GM12878 (cell line): ENCODE measurements around the gene ERVW-1. TPM values are rescaled to one million over a fixed set of nuclear protein-coding genes. Genes with fewer than 3 reads are reported as not detected.
"Not testable (repeated sequence)": the region's sequence is repeated elsewhere in the genome, so short reads cannot be mapped to it uniquely, and the experiment has no call there.

Source experiments
- ATAC-seq: fragments of 200-7000 bp; cut with Tn5 transposase; 3 replicates; pipeline ENCODE4 v1.9.1; 2020; ENCODE audit warnings: mild to moderate bottlenecking, moderate library complexity
- BruUV-seq: library from RNA; stranded (reverse); fragments of 400-500 nt; replicated peaks from 2 replicates; lab custom pipeline; 2021; lab: Mats Ljungman, UMichigan
- CTCF ChIA-PET: fragments of 300-600 bp; sonication (Branson Sonifier 250); formaldehyde crosslinking; extraction: SDS; loops from one replicate; lab custom pipeline; 2021; ENCODE audit warnings: inconsistent platforms; lab: Yijun Ruan, JAX
- POLR2A ChIA-PET: fragments of 350-600 bp; formaldehyde crosslinking; extraction: SDS; loops from one replicate; lab custom pipeline; 2021; ENCODE audit warnings: inconsistent platforms; lab: Charles Lee
- RAD21 ChIA-PET: fragments of 300-600 bp; sonication (Branson Sonifier 250); formaldehyde crosslinking; loops from one replicate; lab custom pipeline; 2023; ENCODE audit warnings: antibody characterized with exemption; ENCODE audit not compliant: unreplicated experiment; lab: Charles Lee
- SMC1A ChIA-PET: fragments of 300-600 bp; sonication (Branson Sonifier 250); formaldehyde crosslinking; loops from one replicate; lab custom pipeline; 2023; ENCODE audit not compliant: unreplicated experiment, uncharacterized antibody; lab: Charles Lee
- DNase-seq: peaks from one replicate; pipeline ENCODE4 v3.0.0-alpha.2; 2011; ENCODE audit warnings: low read depth, low spot score
- FAIRE-seq: peaks from 3 replicates; lab custom pipeline; 2011; peaks lifted over from hg19 to GRCh38; lab: Jason Lieb, UNC
- H2AFZ ChIP-seq: 2 replicates; pipeline ENCODE4 v1.6.0; 2011; ENCODE audit warnings: low read depth, low read length, control low read depth; ENCODE audit not compliant: control insufficient read depth
- H3K27ac ChIP-seq: 2 replicates; pipeline ENCODE4 v1.5.1; 2011; ENCODE audit warnings: control low read depth; ENCODE audit not compliant: control insufficient read depth, insufficient read depth
- H3K27me3 ChIP-seq, 2 experiments: replicated peaks in 1 of 2; 2 replicates each; pipeline versions ENCODE4 v1.6.0 to v1.6.1; 2011; ENCODE audit warnings: low read length in 1 of 2; ENCODE audit not compliant: control insufficient read depth in 2 of 2, insufficient read depth in 2 of 2
- H3K36me3 ChIP-seq, 2 experiments: 2 replicates each; pipeline ENCODE4 v1.5.1; 2011; ENCODE audit warnings: low read length in 1 of 2; ENCODE audit not compliant: control insufficient read depth in 2 of 2, insufficient read depth in 2 of 2
- H3K4me1 ChIP-seq: 2 replicates; pipeline ENCODE4 v1.6.1; 2011; ENCODE audit warnings: mild to moderate bottlenecking, low read length, moderate library complexity, mixed read lengths; ENCODE audit not compliant: control insufficient read depth, insufficient read depth
- H3K4me2 ChIP-seq: 2 replicates; pipeline ENCODE4 v1.6.0; 2011; ENCODE audit warnings: control low read depth; ENCODE audit not compliant: control insufficient read depth, insufficient read depth
- H3K4me3 ChIP-seq: fragments of 200-600 bp; sonication (generic); 2 replicates; pipeline ENCODE4 v1.5.1; 2016
- H3K79me2 ChIP-seq: 2 replicates; pipeline ENCODE4 v1.6.0; 2011; ENCODE audit warnings: low read length; ENCODE audit not compliant: control insufficient read depth, insufficient read depth
- H3K9ac ChIP-seq: 2 replicates; pipeline ENCODE4 v1.8.0; 2011; ENCODE audit warnings: low read length, control low read depth, mixed read lengths; ENCODE audit not compliant: control insufficient read depth, insufficient read depth
- H3K9me3 ChIP-seq: replicated peaks from 3 replicates; pipeline ENCODE4 v1.5.1; 2011; ENCODE audit warnings: mild to moderate bottlenecking, low read length; ENCODE audit not compliant: control insufficient read depth, insufficient read depth
- H4K20me1 ChIP-seq: 2 replicates; pipeline ENCODE4 v1.6.0; 2011; ENCODE audit not compliant: control insufficient read depth, insufficient read depth
- E2F8 ChIP-seq: fragments of 450-650 bp; IDR thresholded peaks from 2 replicates; pipeline ENCODE4 v1.6.1; 2018; ENCODE audit warnings: mild to moderate bottlenecking, low read depth, moderate library complexity; ENCODE audit not compliant: partially characterized antibody
- ELK1 ChIP-seq: IDR thresholded peaks from 2 replicates; pipeline ENCODE4 v1.6.1; 2012; ENCODE audit warnings: low read depth, low read length, improper control_type of control experiment
- MLLT1 ChIP-seq: fragments of 450-650 bp; IDR thresholded peaks from 2 replicates; pipeline ENCODE4 v1.6.1; 2016; ENCODE audit warnings: mild to moderate bottlenecking
- WGBS: methylation state at CpG from one replicate; pipeline ENCODE4 v1.1.6; 2016; ENCODE audit warnings: low lambda C conversion rate; ENCODE audit not compliant: insufficient replicate concordance, insufficient coverage; ENCODE audit errors: missing lambda C conversion rate; 5-methylcytosine and 5-hydroxymethylcytosine counted together
- in situ Hi-C: fragments of 300-500 bp; cut with MboI; formaldehyde crosslinking; loops from 9 replicates; pipeline ENCODE4 v1.14.3; 2018; ENCODE audit warnings: mixed read lengths
- intact Hi-C: fragments of 100-400 bp; cut with micrococcal nuclease; formaldehyde crosslinking; loops from one replicate; pipeline ENCODE4 v1.14.2; 2022; ENCODE audit not compliant: unreplicated experiment
- polyA plus RNA-seq, 11 experiments: library from polyadenylated mRNA; depleted of rRNA in 4 of 11; unstranded in 6 of 11; stranded (reverse) in 5 of 11; fragments of >200 nt; fragmentation: Nextera tagmentation in 4 of 11; fragmentation: Illumina TruSeq in 1 of 11; extraction: Ambion mirVana in 4 of 11; extraction: Trizol in 1 of 11; gene quantifications; 1 replicate in 1 of 11; 2 replicates in 10 of 11; pipeline versions ENCODE4 v1.2.1 to v1.2.3, GENCODE V29; 2011 to 2016; ENCODE audit warnings: inconsistent platforms in 2 of 11, missing spikeins in 2 of 11, low read depth in 1 of 11
- total RNA-seq, 4 experiments: library from RNA; depleted of rRNA in 3 of 4; stranded (reverse); fragments of >200 nt in 3 of 4; fragmentation: Illumina TruSeq in 1 of 4; extraction: Trizol in 1 of 4; gene quantifications; 2 replicates each; pipeline versions ENCODE4 v1.2.1 to v1.2.3, GENCODE V29; 2013 to 2021

Gene ERVW-1
- total and polyA plus RNA-seq, 10 of the 15 experiments (the other 5 are each of a cell fraction or from before 2014, with no cell fraction given), result 0.05 TPM; not detected in 9

- peak; percentile 65 for TF ChIP-seq E2F8
- 0 out of 2 replicates have a peak, but pooled peaks have one; percentile 51 for TF ChIP-seq MLLT1
- no peak for TF ChIP-seq ELK1
Measured at GRCh38 chr7:92446869-92447344, 30.8 kb downstream of the ERVW-1 start (continued).

- H4K20me1 ChIP-seq, H2AFZ ChIP-seq, H3K79me2 ChIP-seq, SMC1A ChIA-PET, H3K27ac ChIP-seq, H3K9me3 ChIP-seq, FAIRE-seq, DNase-seq, H3K9ac ChIP-seq, H3K27me3 ChIP-seq, BruUV-seq, POLR2A ChIA-PET, H3K4me1 ChIP-seq, H3K4me3 ChIP-seq, ATAC-seq, H3K36me3 ChIP-seq, H3K4me2 ChIP-seq, CTCF ChIA-PET, RAD21 ChIA-PET: not testable (repeated sequence)
- intact Hi-C loops, result loop anchor here (10.0 kb wide), 2 partner anchors 498 to 568 kb away; partner anchors contain the start of gene AKAP9
- 30% methylated on average over 2 of the region's 2 CpGs for WGBS
- in situ Hi-C loops, result loop anchor here (25.0 kb wide), 1 partner anchor 1355 kb away; no protein-coding TSS in a partner anchor
Measured at GRCh38 chr7:92442720-92443119, 35.0 kb downstream of the ERVW-1 start.
